IMR-90 (cell line): ENCODE measurements around the gene TFDP2. TPM values are rescaled to one million over a fixed set of nuclear protein-coding genes. Genes with fewer than 3 reads are reported as not detected.

Source experiments
- ATAC-seq: fragments of 200-7000 bp; cut with Tn5 transposase; 2 replicates; pipeline ENCODE4 v1.9.1; 2020; ENCODE audit warnings: low read depth, mild to moderate bottlenecking, moderate library complexity
- BruUV-seq: library from RNA; stranded (reverse); fragments of 400-500 nt; replicated peaks from 2 replicates; lab custom pipeline; 2021; lab: Mats Ljungman, UMichigan
- CTCF ChIA-PET: fragments of 300-600 bp; formaldehyde crosslinking; extraction: SDS; loops from one replicate; lab custom pipeline; 2021; ENCODE audit warnings: antibody characterized with exemption; lab: Yijun Ruan, JAX
- POLR2A ChIA-PET: fragments of 300-600 bp; sonication (Branson Sonifier 250); formaldehyde crosslinking; loops from one replicate; lab custom pipeline; 2022; ENCODE audit warnings: antibody characterized with exemption; ENCODE audit not compliant: unreplicated experiment; lab: Charles Lee
- DNase-seq: peaks from one replicate; pipeline ENCODE4 v3.0.0; 2013
- H2AFZ ChIP-seq: replicated peaks from 2 replicates; pipeline ENCODE3; 2013; ENCODE audit warnings: low read length, mild to moderate bottlenecking; ENCODE audit not compliant: poor library complexity
- H2AK5ac ChIP-seq: 2 replicates; pipeline ENCODE4 v1.6.1; 2013; ENCODE audit warnings: low read depth, low read length, inconsistent platforms
- H2AK9ac ChIP-seq: replicated peaks from 2 replicates; pipeline ENCODE3; 2013; ENCODE audit warnings: mild to moderate bottlenecking, low read depth, low read length, moderate library complexity; ENCODE audit not compliant: poor library complexity
- H2BK120ac ChIP-seq: 2 replicates; pipeline ENCODE4 v1.6.1; 2013; ENCODE audit warnings: low read depth, low read length, inconsistent platforms
- H2BK15ac ChIP-seq: 3 replicates; pipeline ENCODE4 v1.6.1; 2013; ENCODE audit warnings: low read depth, low read length, inconsistent platforms
- H2BK20ac ChIP-seq: 2 replicates; pipeline ENCODE4 v1.6.1; 2013; ENCODE audit warnings: low read depth, mild to moderate bottlenecking, inconsistent platforms, low read length, moderate library complexity
- H2BK5ac ChIP-seq: 2 replicates; pipeline ENCODE4 v1.6.1; 2013; ENCODE audit warnings: mild to moderate bottlenecking, low read depth, low read length, inconsistent platforms; ENCODE audit not compliant: poor library complexity, severe bottlenecking
- H3K14ac ChIP-seq: replicated peaks from 2 replicates; pipeline ENCODE4 v1.6.1; 2013; ENCODE audit warnings: low read depth, low read length, inconsistent platforms
- H3K18ac ChIP-seq: 2 replicates; pipeline ENCODE4 v1.6.1; 2013; ENCODE audit warnings: low read depth, low read length, control low read depth
- H3K23ac ChIP-seq: 2 replicates; pipeline ENCODE4 v1.6.1; 2013; ENCODE audit warnings: low read depth, low read length, inconsistent platforms
- H3K27ac ChIP-seq: 2 replicates; pipeline ENCODE4 v1.5.1; 2013; ENCODE audit warnings: mild to moderate bottlenecking, control low read depth, low read length; ENCODE audit not compliant: insufficient read depth
- H3K27me3 ChIP-seq: 2 replicates; pipeline ENCODE4 v1.6.1; 2013; ENCODE audit warnings: low read length; ENCODE audit not compliant: control insufficient read depth, insufficient read depth
- H3K36me3 ChIP-seq: 2 replicates; pipeline ENCODE4 v1.6.1; 2013; ENCODE audit warnings: low read length, mixed read lengths; ENCODE audit not compliant: control insufficient read depth, insufficient read depth
- H3K4ac ChIP-seq: 2 replicates; pipeline ENCODE4 v1.6.1; 2013; ENCODE audit warnings: low read depth, low read length, inconsistent platforms
- H3K4me1 ChIP-seq: 2 replicates; pipeline ENCODE4 v1.6.1; 2013; ENCODE audit warnings: low read length, mixed read lengths; ENCODE audit not compliant: control insufficient read depth, insufficient read depth
- H3K4me2 ChIP-seq: 2 replicates; pipeline ENCODE4 v1.6.1; 2013; ENCODE audit warnings: low read depth, mild to moderate bottlenecking, control low read depth, low read length, moderate library complexity
- H3K4me3 ChIP-seq: 2 replicates; pipeline ENCODE4 v1.5.1; 2013; ENCODE audit warnings: low read depth, mild to moderate bottlenecking, control low read depth, low read length, moderate library complexity; ENCODE audit not compliant: insufficient read depth
- H3K56ac ChIP-seq: 2 replicates; pipeline ENCODE4 v1.6.1; 2013; ENCODE audit warnings: low read length, inconsistent platforms; ENCODE audit not compliant: insufficient read depth; ENCODE audit errors: extremely low read depth
- H3K79me1 ChIP-seq, 2 experiments: 2 replicates each; pipeline ENCODE4 v1.6.1; 2013; ENCODE audit warnings: low read length in 2 of 2, inconsistent platforms in 1 of 2, low read depth in 1 of 2
- H3K9ac ChIP-seq: 2 replicates; pipeline ENCODE4 v1.6.1; 2013; ENCODE audit warnings: low read depth, low read length, control low read depth
- H3K9me1 ChIP-seq: 2 replicates; pipeline ENCODE4 v1.6.1; 2013; ENCODE audit warnings: low read length, inconsistent platforms; ENCODE audit not compliant: insufficient read depth
- H3K9me3 ChIP-seq: 2 replicates; pipeline ENCODE4 v1.6.1; 2013; ENCODE audit warnings: low read length; ENCODE audit not compliant: control insufficient read depth, insufficient read depth
- H4K20me1 ChIP-seq: 2 replicates; pipeline ENCODE4 v1.6.1; 2013; ENCODE audit warnings: low read length, inconsistent platforms; ENCODE audit not compliant: insufficient read depth
- H4K5ac ChIP-seq: 2 replicates; pipeline ENCODE4 v1.6.1; 2013; ENCODE audit warnings: mild to moderate bottlenecking, low read depth, low read length, control low read depth
- H4K8ac ChIP-seq, 2 experiments: 2 replicates each; pipeline ENCODE4 v1.6.1; 2013; ENCODE audit warnings: low read depth in 2 of 2, low read length in 2 of 2, control low read depth in 1 of 2, inconsistent platforms in 1 of 2
- H4K91ac ChIP-seq: 2 replicates; pipeline ENCODE4 v1.6.1; 2013; ENCODE audit warnings: low read depth, low read length, inconsistent platforms; ENCODE audit not compliant: insufficient read depth
- CEBPB ChIP-seq: IDR thresholded peaks from 2 replicates; pipeline ENCODE4 v1.6.1; 2012; ENCODE audit warnings: low read depth, low read length, improper control_type of control experiment
- CHD1 ChIP-seq: IDR thresholded peaks from 2 replicates; pipeline ENCODE4 v1.6.1; 2012; ENCODE audit warnings: low read depth, low read length, improper control_type of control experiment
- FOS ChIP-seq: fragments of 150-350 bp; IDR thresholded peaks from 2 replicates; pipeline ENCODE4 v1.6.1; 2016; ENCODE audit warnings: low read depth, low read length
- NFE2L2 ChIP-seq: fragments of 150-350 bp; IDR thresholded peaks from 2 replicates; pipeline ENCODE4 v1.6.1; 2016; ENCODE audit warnings: low read depth, mild to moderate bottlenecking, low read length
- RFX5 ChIP-seq: IDR thresholded peaks from 2 replicates; pipeline ENCODE4 v1.8.0; 2012; ENCODE audit warnings: low read depth, mild to moderate bottlenecking, low read length, moderate library complexity
- WGBS, 2 experiments: methylation state at CpG; one replicate each; pipeline versions ENCODE4 v1.1.5 to v1.1.7; 2013; ENCODE audit warnings: missing lambda C conversion rate in 2 of 2; ENCODE audit not compliant: insufficient read length in 1 of 2; ENCODE audit errors: extremely low coverage in 2 of 2; 5-methylcytosine and 5-hydroxymethylcytosine counted together
- dilution Hi-C: fragments of 300-500 bp; cut with HindIII; formaldehyde crosslinking; loops from one replicate; pipeline ENCODE4 v1.14.3; 2018; ENCODE audit warnings: low sequenced_read_pairs; ENCODE audit not compliant: unreplicated experiment
- in situ Hi-C: fragments of 300-500 bp; cut with MboI; formaldehyde crosslinking; loops from 3 replicates; pipeline ENCODE4 v1.14.3; 2019; ENCODE audit warnings: low sequenced_read_pairs, inconsistent platforms, mixed read lengths
- intact Hi-C: fragments of 100-400 bp; cut with micrococcal nuclease; formaldehyde crosslinking; loops from 2 replicates; pipeline ENCODE4 v1.10.0; 2022
- polyA plus RNA-seq, 3 experiments: library from polyadenylated mRNA; depleted of rRNA; stranded (reverse); fragments of >200 nt; gene quantifications; 2 replicates each; pipeline ENCODE4 v1.2.3, GENCODE V29; 2012; ENCODE audit warnings: low replicate concordance in 1 of 3
- total RNA-seq: library from RNA; depleted of rRNA; stranded (reverse); fragments of >200 nt; gene quantifications from 2 replicates; pipeline ENCODE4 v1.2.3, GENCODE V29; 2012
- TF ChIP-seq, protein P1 (sequence below): conservative IDR thresholded peaks from 2 replicates; pipeline ENCODE4 v1.5.1; 2012; ENCODE audit warnings: mild to moderate bottlenecking, low read depth, low read length, improper control_type of control experiment

TFDP2 gene
- total and polyA plus RNA-seq, 2 of the 4 experiments (the other 2 are of a cell fraction): 10.7 to 23.7 TPM

DNA sequence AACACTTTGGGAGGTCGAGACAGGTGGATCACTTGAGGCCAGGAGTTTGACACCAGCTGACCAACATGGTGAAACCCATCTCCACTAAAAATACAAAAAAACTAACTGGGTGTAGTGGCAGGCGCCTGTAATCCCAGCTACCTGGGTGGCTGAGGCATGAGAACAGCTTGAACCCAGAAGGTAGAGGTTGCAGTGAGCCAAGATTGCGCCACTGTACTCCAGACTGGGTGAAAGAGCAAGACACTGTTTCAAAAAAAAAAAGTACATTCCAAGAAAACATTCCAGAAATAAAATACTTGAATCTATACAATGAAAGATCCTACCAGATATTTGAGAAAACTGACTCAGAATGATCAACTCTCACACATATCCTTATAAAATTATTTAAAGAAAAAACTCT, 30.4 kb downstream of the TFDP2 start:
- H3K4me3 ChIP-seq: no peak overlapping the region
- no peak overlapping the region for H3K9ac ChIP-seq
- ChIA-PET POLR2A (no interaction called here), CTCF (no interaction called here)
- no peak overlapping the region for H4K5ac ChIP-seq
- H3K23ac ChIP-seq: no peak overlapping the region
- DNase-seq (no peak), ATAC-seq (peak; percentile 21; the same call in 1 of the 2 replicates)
- no peak overlapping the region for H3K56ac ChIP-seq
- H3K4ac ChIP-seq: no peak overlapping the region
- no peak overlapping the region for H4K8ac ChIP-seq
- H2AK5ac ChIP-seq: no peak overlapping the region
- dilution Hi-C loops (no loop called here), in situ Hi-C loops (no loop called here), intact Hi-C loops (no loop called here)
- no peak overlapping the region for H3K14ac ChIP-seq
- no TSS peak for BruUV-seq
- H2BK5ac ChIP-seq: no peak overlapping the region
- no peak overlapping the region for H2AK9ac ChIP-seq
- H3K36me3 ChIP-seq: no peaks in the 10 kb centered on the region
- H3K4me2 ChIP-seq: no peak overlapping the region
- H3K27ac ChIP-seq: no peak overlapping the region
- no peak overlapping the region for H3K18ac ChIP-seq
- no CpG with 5 or more reads among the region's 3 CpGs for WGBS, 2 experiments
- no peak overlapping the region for H2AFZ ChIP-seq
- no peaks in the 10 kb centered on the region for H3K27me3 ChIP-seq
- no peak overlapping the region for H2BK120ac ChIP-seq
- no peak overlapping the region for H4K91ac ChIP-seq
- TF ChIP-seq FOS (no peak), NFE2L2 (no peak), CEBPB (peak; percentile 42), CHD1 (no peak), RFX5 (no peak)
- TF ChIP-seq, protein P1, sequence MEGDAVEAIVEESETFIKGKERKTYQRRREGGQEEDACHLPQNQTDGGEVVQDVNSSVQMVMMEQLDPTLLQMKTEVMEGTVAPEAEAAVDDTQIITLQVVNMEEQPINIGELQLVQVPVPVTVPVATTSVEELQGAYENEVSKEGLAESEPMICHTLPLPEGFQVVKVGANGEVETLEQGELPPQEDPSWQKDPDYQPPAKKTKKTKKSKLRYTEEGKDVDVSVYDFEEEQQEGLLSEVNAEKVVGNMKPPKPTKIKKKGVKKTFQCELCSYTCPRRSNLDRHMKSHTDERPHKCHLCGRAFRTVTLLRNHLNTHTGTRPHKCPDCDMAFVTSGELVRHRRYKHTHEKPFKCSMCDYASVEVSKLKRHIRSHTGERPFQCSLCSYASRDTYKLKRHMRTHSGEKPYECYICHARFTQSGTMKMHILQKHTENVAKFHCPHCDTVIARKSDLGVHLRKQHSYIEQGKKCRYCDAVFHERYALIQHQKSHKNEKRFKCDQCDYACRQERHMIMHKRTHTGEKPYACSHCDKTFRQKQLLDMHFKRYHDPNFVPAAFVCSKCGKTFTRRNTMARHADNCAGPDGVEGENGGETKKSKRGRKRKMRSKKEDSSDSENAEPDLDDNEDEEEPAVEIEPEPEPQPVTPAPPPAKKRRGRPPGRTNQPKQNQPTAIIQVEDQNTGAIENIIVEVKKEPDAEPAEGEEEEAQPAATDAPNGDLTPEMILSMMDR: no peak
- no peak overlapping the region for H2BK15ac ChIP-seq
- H3K79me1 ChIP-seq: peaks cover 9 to 14% of the 10 kb centered on the region in 2 experiments; a peak in 3 of 4 replicates
- peaks cover 7% of the 10 kb centered on the region for H3K4me1 ChIP-seq
- H2BK20ac ChIP-seq: no peak overlapping the region
- H4K20me1 ChIP-seq: no peaks in the 10 kb centered on the region
- no peaks in the 10 kb centered on the region for H3K9me1 ChIP-seq
- H3K9me3 ChIP-seq: no peaks in the 10 kb centered on the region
